Transverse colon (tissue), 4 donors: Measurements from ENCODE around the gene NEDD4L.

Experiments used
- CTCF ChIP-seq, 5 experiments: fragments of 200-600 bp in 3 of 5; fragments of 450-650 bp in 2 of 5; sonication (generic) in 3 of 5; IDR thresholded peaks; 1 replicate in 2 of 5; 2 replicates in 3 of 5; pipeline ENCODE4 v1.5.1; 2016 to 2017; ENCODE audit warnings: antibody characterized with exemption in 5 of 5, inconsistent platforms in 3 of 5, mild to moderate bottlenecking in 2 of 5, moderate library complexity in 1 of 5
- POLR2A ChIP-seq: fragments of 450-650 bp; IDR thresholded peaks from one replicate; pipeline ENCODE4 v1.6.1; 2016; ENCODE audit warnings: antibody characterized with exemption, mild to moderate bottlenecking, moderate library complexity
- POLR2AphosphoS5 ChIP-seq, 3 donors: sonication (generic); formaldehyde crosslinking; IDR thresholded peaks; one replicate each; pipeline ENCODE4 v1.6.1; 2016; ENCODE audit warnings: antibody characterized with exemption in 3 of 3

- TF ChIP-seq POLR2AphosphoS5 (IDR thresholded peaks at IDR 0.05), result no peak
- no peak for TF ChIP-seq POLR2A
- TF ChIP-seq CTCF (IDR thresholded peaks at IDR 0.05), result no peak
These were observed 304.5 kb downstream of the NEDD4L start for GRCh38 chr18:58348517-58348916.
